ENCODE measurements around the gene NAPSA.

DNA sequence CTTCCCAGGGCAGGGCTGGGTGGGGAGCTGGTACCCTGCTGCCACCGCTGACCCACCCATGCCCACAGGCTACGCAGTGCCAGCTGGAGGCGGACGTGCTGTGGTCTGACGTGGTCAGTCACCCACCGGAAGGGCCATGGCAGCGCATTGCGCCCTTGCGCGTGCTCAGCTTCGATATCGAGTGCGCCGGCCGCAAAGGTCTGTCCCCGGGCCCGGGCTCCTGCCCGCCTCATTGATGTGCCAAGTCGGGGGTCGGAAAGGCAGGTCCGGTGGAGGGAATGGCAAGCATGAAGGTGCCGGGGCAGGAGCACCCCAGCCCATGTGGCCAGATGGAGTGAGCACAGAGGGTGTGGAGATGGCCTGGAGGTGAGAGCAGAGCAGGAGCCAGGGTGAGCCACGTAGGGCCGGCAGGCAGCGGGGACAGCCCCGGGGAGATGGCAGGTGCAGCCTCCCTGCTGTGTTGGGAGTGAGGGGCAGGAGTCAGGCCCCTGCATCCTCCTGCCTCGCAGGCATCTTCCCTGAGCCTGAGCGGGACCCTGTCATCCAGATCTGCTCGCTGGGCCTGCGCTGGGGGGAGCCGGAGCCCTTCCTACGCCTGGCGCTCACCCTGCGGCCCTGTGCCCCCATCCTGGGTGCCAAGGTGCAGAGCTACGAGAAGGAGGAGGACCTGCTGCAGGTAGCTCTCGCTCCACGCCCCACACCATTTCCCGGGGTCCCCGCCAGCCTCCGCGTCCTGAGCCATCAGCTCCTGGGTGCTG lies 37.3 kb upstream of the NAPSA start:
- no peak for TF ChIP-seq YY1 (IDR thresholded peaks at IDR 0.05; ENCODE audit: low read depth, low read length)
- TF ChIP-seq POLR2A (IDR thresholded peaks at IDR 0.05; ENCODE audit: control extremely low read depth in 1 of 2, low read depth in 2 of 2, low read length in 2 of 2): no peak
- no peak for TF ChIP-seq CTCF (IDR thresholded peaks at IDR 0.05; ENCODE audit: control extremely low read depth in 1 of 3, insufficient read depth in 1 of 3, low read depth in 1 of 3, low read length in 3 of 3)

All from H1 (cell line).